ENCODE measurements around the gene F8.

Gene F8

GRCh38 chrX:155027509-155028066 lies 5.1 kb upstream of the F8 start:
- no peaks in the 10 kb centered on the region for H3K9me3 ChIP-seq
- H3K36me3 ChIP-seq: no peaks in the 10 kb centered on the region
- TF ChIP-seq CTCF (IDR thresholded peaks at IDR 0.05; ENCODE audit: low read depth, low read length): no peak
- peak overlapping the region; percentile 83 for H3K4me3 ChIP-seq (ENCODE audit: low read depth, low read length)
- DNase-seq: no peak
- H3K27me3 ChIP-seq: no peaks in the 10 kb centered on the region
- no peaks in the 10 kb centered on the region for H3K4me1 ChIP-seq

GRCh38 chrX:155026727-155027508 lies 4.4 kb upstream of the F8 start, which contains the start of gene FUNDC2:
FUNDC2 (plus strand) TSS chrX:155026844; CDS start chrX:155026939, 95 bp downstream.
- Histone ChIP-seq H3K9me3 (no peaks in the 10 kb centered on the region), H3K36me3 (no peaks in the 10 kb centered on the region), H3K4me3 (ENCODE audit: low read depth, low read length) (peak within 1 kb of the TSS; percentile 83), H3K27me3 (no peaks in the 10 kb centered on the region), H3K4me1 (no peaks in the 10 kb centered on the region)
- TF ChIP-seq CTCF (IDR thresholded peaks at IDR 0.05; ENCODE audit: low read depth, low read length): no peak
- DNase-seq: peak; percentile 93

- H3K4me3 ChIP-seq (ENCODE audit: low read depth, low read length): peak overlapping the region; percentile 57
- no peaks in the 10 kb centered on the region for H3K4me1 ChIP-seq
- no peaks in the 10 kb centered on the region for H3K36me3 ChIP-seq
- no peak for TF ChIP-seq CTCF (IDR thresholded peaks at IDR 0.05; ENCODE audit: low read depth, low read length)
- H3K9me3 ChIP-seq: no peaks in the 10 kb centered on the region
- DNase-seq: no peak
- no peaks in the 10 kb centered on the region for H3K27me3 ChIP-seq
Observed at GRCh38 chrX:155026420-155026726, 3.9 kb upstream of the F8 start.

GRCh38 chrX:155023907-155024833 lies 1.6 kb upstream of the F8 start:
- TF ChIP-seq CTCF (IDR thresholded peaks at IDR 0.05; ENCODE audit: low read depth, low read length): no peak
- Histone ChIP-seq H3K4me3 (ENCODE audit: low read depth, low read length) (no peak overlapping the region), H3K27me3 (no peaks in the 10 kb centered on the region), H3K9me3 (no peaks in the 10 kb centered on the region), H3K36me3 (no peaks in the 10 kb centered on the region), H3K4me1 (no peaks in the 10 kb centered on the region)
- DNase-seq: no peak

GRCh38 chrX:155020591-155020990 lies 1.9 kb downstream of the F8 start:
- no peak overlapping the region for H3K4me3 ChIP-seq (ENCODE audit: low read depth, low read length)
- no peaks in the 10 kb centered on the region for H3K36me3 ChIP-seq

More at GRCh38 chrX:155020591-155020990, 1.9 kb downstream of the F8 start:
- Histone ChIP-seq H3K27me3 (no peaks in the 10 kb centered on the region), H3K4me1 (no peaks in the 10 kb centered on the region), H3K9me3 (no peaks in the 10 kb centered on the region)
- no peak for DNase-seq
- TF ChIP-seq CTCF (IDR thresholded peaks at IDR 0.05; ENCODE audit: low read depth, low read length): no peak

Data from BE2C (cell line).